ENCODE results near the gene GAA.
A peak's percentile ranks its signal among the peaks of the same experiment; 100 is the strongest.

The GAA gene

DNA sequence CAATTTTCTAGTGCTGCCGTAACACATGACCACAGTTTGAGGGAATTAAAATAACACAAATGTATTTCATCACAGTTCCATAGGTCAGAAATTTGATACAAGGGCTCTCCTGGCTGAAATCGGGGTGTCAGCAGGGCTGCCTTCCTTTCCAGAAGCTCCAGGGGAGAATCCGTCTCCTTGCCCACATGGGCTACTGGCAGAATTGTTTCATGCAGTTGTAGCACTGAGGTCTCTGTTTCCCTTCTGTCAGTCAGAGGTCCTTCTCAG is 25.0 kb downstream of the GAA start:
- H3K4me1 ChIP-seq (ENCODE audit: control insufficient read depth in 2 of 2, insufficient read depth in 2 of 2, low read length in 2 of 2): no peaks in the 10 kb centered on the region
- H3K4me3 ChIP-seq (ENCODE audit: low read length in 2 of 2): no peak overlapping the region
- no peaks in the 10 kb centered on the region for H3K9me3 ChIP-seq (ENCODE audit: control insufficient read depth in 2 of 2, low read length in 2 of 2)
- peaks cover 0 to 3% of the 10 kb centered on the region in 2 donors for H3K27me3 ChIP-seq (ENCODE audit: control insufficient read depth in 2 of 2, insufficient read depth in 2 of 2, low read length in 2 of 2)
- no peak overlapping the region for H3K9ac ChIP-seq (ENCODE audit: low read depth in 1 of 2, low read length in 2 of 2)
- H3K27ac ChIP-seq (ENCODE audit: low read depth in 2 of 2, low read length in 2 of 2): no peak overlapping the region
- no peaks in the 10 kb centered on the region for H3K36me3 ChIP-seq (ENCODE audit: control insufficient read depth in 2 of 2, insufficient read depth in 2 of 2, low read length in 2 of 2)

DNA sequence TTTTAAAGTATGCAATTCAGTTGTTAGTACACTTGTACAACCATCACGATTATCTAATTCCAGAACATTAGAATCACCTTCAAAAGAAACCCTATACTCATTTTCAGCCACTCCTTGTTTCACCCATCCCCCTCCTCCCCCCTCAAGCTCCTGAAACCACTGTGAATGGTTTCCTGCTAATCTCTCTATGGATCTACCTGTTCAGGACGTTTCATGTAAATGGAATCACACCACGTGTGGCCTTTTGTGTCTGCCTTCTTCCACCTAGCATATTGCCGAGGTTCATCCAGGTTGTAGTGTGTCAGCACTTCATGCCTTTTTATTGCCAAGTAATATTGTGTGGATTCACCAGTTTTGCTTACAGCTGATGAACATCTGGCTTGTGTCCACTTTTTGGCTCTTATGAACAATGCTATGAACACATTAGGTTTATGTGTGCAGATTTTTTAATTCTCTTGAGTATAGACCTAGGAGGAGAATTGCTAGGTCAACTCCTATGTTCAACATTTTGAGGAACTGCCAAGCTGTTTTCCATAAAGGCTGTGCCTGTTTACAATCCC is 27.7 kb downstream of the GAA start:
- Histone ChIP-seq H3K27ac (ENCODE audit: low read depth in 2 of 2, low read length in 2 of 2) (no peak overlapping the region), H3K27me3 (ENCODE audit: control insufficient read depth in 2 of 2, insufficient read depth in 2 of 2, low read length in 2 of 2) (peaks cover 0 to 3% of the 10 kb centered on the region in 2 donors), H3K4me3 (ENCODE audit: low read length in 2 of 2) (no peak overlapping the region), H3K9me3 (ENCODE audit: control insufficient read depth in 2 of 2, low read length in 2 of 2) (no peaks in the 10 kb centered on the region), H3K4me1 (ENCODE audit: control insufficient read depth in 2 of 2, insufficient read depth in 2 of 2, low read length in 2 of 2) (no peaks in the 10 kb centered on the region), H3K36me3 (ENCODE audit: control insufficient read depth in 2 of 2, insufficient read depth in 2 of 2, low read length in 2 of 2) (peaks cover 7 to 9% of the 10 kb centered on the region in 2 donors), H3K9ac (ENCODE audit: low read depth in 1 of 2, low read length in 2 of 2) (no peak overlapping the region)

DNA sequence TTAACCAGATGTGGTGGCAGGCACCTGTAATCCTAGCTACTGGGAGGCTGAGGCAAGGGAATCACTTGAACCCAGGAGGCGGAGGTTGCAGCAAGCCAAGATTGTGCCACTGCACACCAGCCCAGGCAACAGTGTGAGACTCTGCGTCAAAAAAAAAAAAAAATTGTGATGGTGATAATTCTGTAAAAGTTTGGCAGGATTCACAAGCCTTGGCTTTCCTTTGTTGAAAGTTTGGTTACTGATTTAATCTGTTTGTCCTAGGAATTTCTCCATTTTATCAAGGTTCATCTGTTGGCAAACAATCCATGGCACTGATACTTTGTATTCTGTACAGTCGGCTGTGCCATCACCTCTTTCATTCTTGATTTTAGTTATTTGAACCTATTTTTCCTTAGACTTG is 29.6 kb downstream of the GAA start:
- Histone ChIP-seq H3K9ac (ENCODE audit: low read depth in 1 of 2, low read length in 2 of 2) (no peak overlapping the region), H3K4me3 (ENCODE audit: low read length in 2 of 2) (no peak overlapping the region), H3K9me3 (ENCODE audit: control insufficient read depth in 2 of 2, low read length in 2 of 2) (no peaks in the 10 kb centered on the region), H3K27ac (ENCODE audit: low read depth in 2 of 2, low read length in 2 of 2) (no peak overlapping the region), H3K27me3 (ENCODE audit: control insufficient read depth in 2 of 2, insufficient read depth in 2 of 2, low read length in 2 of 2) (no peaks in the 10 kb centered on the region), H3K36me3 (ENCODE audit: control insufficient read depth in 2 of 2, insufficient read depth in 2 of 2, low read length in 2 of 2) (peaks cover 23 to 26% of the 10 kb centered on the region in 2 donors), H3K4me1 (ENCODE audit: control insufficient read depth in 2 of 2, insufficient read depth in 2 of 2, low read length in 2 of 2) (no peaks in the 10 kb centered on the region)

DNA sequence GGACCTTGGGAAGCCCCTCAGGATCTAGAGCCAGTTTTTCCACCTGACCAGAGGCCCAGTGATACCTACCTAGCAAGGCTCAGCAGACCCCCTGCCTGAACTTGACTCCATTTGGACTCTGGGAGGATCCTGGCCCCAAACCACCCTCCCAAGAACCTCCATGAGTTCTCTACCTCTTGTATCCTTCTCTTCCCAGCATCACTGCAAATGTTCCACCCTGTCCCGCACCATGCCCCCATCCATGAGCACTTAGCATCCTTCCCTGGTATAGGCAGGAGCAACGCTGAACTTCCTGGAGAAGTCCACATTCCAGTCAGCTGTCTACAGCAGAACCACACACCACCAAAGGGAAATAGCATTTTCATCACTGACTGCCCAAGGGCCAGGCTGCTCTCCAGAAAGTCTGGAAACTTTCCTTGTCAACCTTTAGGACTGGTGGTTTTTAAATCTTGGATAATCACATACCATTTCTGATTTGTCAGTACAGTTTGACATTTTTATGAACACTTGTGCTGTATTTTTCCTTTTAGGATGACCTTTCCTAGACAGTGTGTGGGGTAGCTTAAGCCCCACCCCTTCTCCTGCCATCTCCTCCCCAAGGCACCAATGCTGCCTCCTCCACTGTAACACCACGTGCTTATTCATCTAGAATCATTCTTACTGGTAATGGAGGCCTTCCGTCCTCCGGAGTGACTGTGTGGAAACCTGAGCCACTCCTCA is 31.7 kb downstream of the GAA start:
- Histone ChIP-seq H3K27ac (ENCODE audit: low read depth in 2 of 2, low read length in 2 of 2) (no peak overlapping the region), H3K27me3 (ENCODE audit: control insufficient read depth in 2 of 2, insufficient read depth in 2 of 2, low read length in 2 of 2) (no peaks in the 10 kb centered on the region), H3K9me3 (ENCODE audit: control insufficient read depth in 2 of 2, low read length in 2 of 2) (no peaks in the 10 kb centered on the region), H3K9ac (ENCODE audit: low read depth in 1 of 2, low read length in 2 of 2) (no peak overlapping the region), H3K36me3 (ENCODE audit: control insufficient read depth in 2 of 2, insufficient read depth in 2 of 2, low read length in 2 of 2) (peaks cover 42 to 47% of the 10 kb centered on the region in 2 donors), H3K4me1 (ENCODE audit: control insufficient read depth in 2 of 2, insufficient read depth in 2 of 2, low read length in 2 of 2) (no peaks in the 10 kb centered on the region), H3K4me3 (ENCODE audit: low read length in 2 of 2) (no peak overlapping the region)

DNA sequence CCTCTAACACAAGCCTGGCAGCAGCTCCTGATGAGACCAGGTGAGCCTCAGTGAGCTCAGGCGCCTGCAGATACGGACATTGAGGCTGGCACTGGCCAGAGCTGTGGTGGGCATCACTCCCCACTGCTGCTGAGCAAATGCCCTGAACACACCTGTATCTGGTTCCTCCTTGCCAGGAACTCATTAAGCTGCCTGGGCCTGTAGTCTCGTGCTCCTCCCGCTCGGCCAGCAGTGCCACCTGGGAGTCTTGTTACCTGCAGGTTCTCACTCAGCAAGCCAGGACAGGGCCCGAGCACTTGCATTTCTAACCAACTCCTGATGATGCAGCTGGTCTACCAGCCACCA is 32.2 kb downstream of the GAA start:
- Histone ChIP-seq H3K27me3 (ENCODE audit: control insufficient read depth in 2 of 2, insufficient read depth in 2 of 2, low read length in 2 of 2) (no peaks in the 10 kb centered on the region), H3K36me3 (ENCODE audit: control insufficient read depth in 2 of 2, insufficient read depth in 2 of 2, low read length in 2 of 2) (peaks cover 47 to 52% of the 10 kb centered on the region in 2 donors), H3K27ac (ENCODE audit: low read depth in 2 of 2, low read length in 2 of 2) (no peak overlapping the region)

DNA sequence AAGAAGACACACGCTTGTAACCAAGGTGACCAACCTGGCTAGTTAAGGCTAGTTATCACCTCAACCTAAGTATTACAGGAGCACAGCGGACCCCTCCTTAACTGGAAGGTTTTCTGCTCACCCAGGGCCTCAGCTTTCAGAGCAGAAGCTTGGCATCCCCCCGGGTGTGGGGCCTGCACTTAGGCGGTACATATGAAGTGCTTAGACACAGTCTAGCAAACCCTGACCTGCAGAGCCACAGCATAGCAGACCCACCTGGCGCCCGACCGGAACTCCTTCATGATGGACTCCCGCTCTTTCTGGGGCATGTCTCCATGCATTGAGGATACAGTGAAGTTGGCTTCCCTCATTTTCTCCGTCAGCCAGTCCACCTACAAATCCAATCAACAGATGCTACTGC is 35.8 kb downstream of the GAA start:
- no peak overlapping the region for H3K27ac ChIP-seq (ENCODE audit: low read depth in 2 of 2, low read length in 2 of 2)

More for the DNA sequence above, 32.2 kb downstream of the GAA start:
- H3K9ac ChIP-seq (ENCODE audit: low read depth in 1 of 2, low read length in 2 of 2): no peak overlapping the region
- no peak overlapping the region for H3K4me3 ChIP-seq (ENCODE audit: low read length in 2 of 2)
- H3K9me3 ChIP-seq (ENCODE audit: control insufficient read depth in 2 of 2, low read length in 2 of 2): no peaks in the 10 kb centered on the region
- H3K4me1 ChIP-seq (ENCODE audit: control insufficient read depth in 2 of 2, insufficient read depth in 2 of 2, low read length in 2 of 2): no peaks in the 10 kb centered on the region

DNA sequence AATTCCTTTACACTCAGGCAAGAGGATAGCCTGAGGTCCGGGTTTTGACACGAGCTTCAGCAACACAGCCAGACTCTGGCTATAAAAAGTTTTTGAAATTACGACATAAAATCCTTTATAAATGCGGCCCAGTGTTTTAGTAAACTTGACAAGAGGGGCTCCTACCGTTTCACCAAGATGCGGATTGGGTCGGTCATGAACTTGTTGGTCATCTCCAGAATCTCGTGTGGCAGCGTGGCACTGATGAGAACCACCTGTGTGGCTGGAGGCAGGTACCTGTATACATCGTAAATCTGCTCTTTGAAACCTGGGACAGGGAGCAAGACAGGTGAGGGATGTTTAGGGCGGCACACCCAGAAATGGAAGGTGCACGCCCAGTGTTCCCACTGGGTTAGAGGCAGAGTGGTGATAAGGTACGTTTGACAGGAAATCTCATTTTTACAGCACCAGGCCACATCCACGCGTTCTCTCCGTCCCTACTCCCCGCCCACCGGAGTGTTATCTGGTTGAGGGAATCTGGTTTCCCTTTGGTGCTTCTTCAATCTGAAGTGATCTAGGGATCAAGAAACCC is 37.6 kb downstream of the GAA start:
- peak overlapping the region; percentile 6 to 38 for H3K27ac ChIP-seq (ENCODE audit: low read depth in 2 of 2, low read length in 2 of 2)
- peaks cover 75 to 84% of the 10 kb centered on the region in 2 donors for H3K36me3 ChIP-seq (ENCODE audit: control insufficient read depth in 2 of 2, insufficient read depth in 2 of 2, low read length in 2 of 2)
- no peak overlapping the region for H3K4me3 ChIP-seq (ENCODE audit: low read length in 2 of 2)
- no peaks in the 10 kb centered on the region for H3K27me3 ChIP-seq (ENCODE audit: control insufficient read depth in 2 of 2, insufficient read depth in 2 of 2, low read length in 2 of 2)
- peaks cover 4 to 5% of the 10 kb centered on the region in 2 donors for H3K4me1 ChIP-seq (ENCODE audit: control insufficient read depth in 2 of 2, insufficient read depth in 2 of 2, low read length in 2 of 2)
- no peaks in the 10 kb centered on the region for H3K9me3 ChIP-seq (ENCODE audit: control insufficient read depth in 2 of 2, low read length in 2 of 2)
- no peak overlapping the region for H3K9ac ChIP-seq (ENCODE audit: low read depth in 1 of 2, low read length in 2 of 2)

More for the DNA sequence above, 35.8 kb downstream of the GAA start:
- H3K4me1 ChIP-seq (ENCODE audit: control insufficient read depth in 2 of 2, insufficient read depth in 2 of 2, low read length in 2 of 2): peaks cover 4 to 5% of the 10 kb centered on the region in 2 donors
- H3K9me3 ChIP-seq (ENCODE audit: control insufficient read depth in 2 of 2, low read length in 2 of 2): no peaks in the 10 kb centered on the region
- H3K36me3 ChIP-seq (ENCODE audit: control insufficient read depth in 2 of 2, insufficient read depth in 2 of 2, low read length in 2 of 2): peaks cover 72 to 82% of the 10 kb centered on the region in 2 donors
- H3K4me3 ChIP-seq (ENCODE audit: low read length in 2 of 2): no peak overlapping the region
- no peak overlapping the region for H3K9ac ChIP-seq (ENCODE audit: low read depth in 1 of 2, low read length in 2 of 2)
- no peaks in the 10 kb centered on the region for H3K27me3 ChIP-seq (ENCODE audit: control insufficient read depth in 2 of 2, insufficient read depth in 2 of 2, low read length in 2 of 2)

DNA sequence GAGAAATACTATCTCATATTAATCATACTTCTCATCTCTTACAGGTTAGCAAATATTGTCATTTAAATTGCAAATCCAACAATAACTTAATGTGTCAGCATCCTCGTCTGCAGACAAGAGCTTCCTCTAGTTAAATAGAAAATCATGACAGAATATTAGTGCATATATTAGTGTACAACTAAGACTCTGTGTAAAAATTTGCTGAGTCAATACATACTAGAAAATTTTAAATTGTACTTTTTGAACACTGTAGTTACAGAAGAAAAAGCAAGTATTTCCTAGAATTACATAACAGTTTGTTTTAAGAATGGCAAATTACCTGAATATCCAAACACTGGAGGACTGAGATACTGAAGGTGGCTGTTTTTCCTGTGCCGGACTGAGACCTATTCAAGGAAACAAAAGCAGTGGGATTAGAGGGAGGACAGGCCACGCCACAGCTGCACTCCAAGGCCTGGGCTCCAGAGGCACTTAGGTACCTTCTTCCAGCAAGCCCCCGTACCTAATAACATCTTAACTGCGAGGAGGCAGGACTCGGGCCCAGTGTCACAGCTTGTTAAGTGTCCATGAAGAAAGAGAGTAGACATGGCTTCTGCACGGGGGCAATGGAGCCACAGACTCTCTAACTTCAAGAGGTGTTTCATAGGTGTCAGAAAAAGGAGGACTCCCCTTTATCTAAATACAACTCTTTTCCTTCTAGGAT is 40.2 kb downstream of the GAA start:
- no peak overlapping the region for H3K9ac ChIP-seq (ENCODE audit: low read depth in 1 of 2, low read length in 2 of 2)
- peaks cover 13 to 18% of the 10 kb centered on the region in 2 donors for H3K4me1 ChIP-seq (ENCODE audit: control insufficient read depth in 2 of 2, insufficient read depth in 2 of 2, low read length in 2 of 2)
- no peaks in the 10 kb centered on the region for H3K27me3 ChIP-seq (ENCODE audit: control insufficient read depth in 2 of 2, insufficient read depth in 2 of 2, low read length in 2 of 2)
- H3K27ac ChIP-seq (ENCODE audit: low read depth in 2 of 2, low read length in 2 of 2): no peak overlapping the region
- H3K36me3 ChIP-seq (ENCODE audit: control insufficient read depth in 2 of 2, insufficient read depth in 2 of 2, low read length in 2 of 2): peaks cover 56 to 64% of the 10 kb centered on the region in 2 donors
- H3K4me3 ChIP-seq (ENCODE audit: low read length in 2 of 2): no peak overlapping the region
- H3K9me3 ChIP-seq (ENCODE audit: control insufficient read depth in 2 of 2, low read length in 2 of 2): no peaks in the 10 kb centered on the region

DNA sequence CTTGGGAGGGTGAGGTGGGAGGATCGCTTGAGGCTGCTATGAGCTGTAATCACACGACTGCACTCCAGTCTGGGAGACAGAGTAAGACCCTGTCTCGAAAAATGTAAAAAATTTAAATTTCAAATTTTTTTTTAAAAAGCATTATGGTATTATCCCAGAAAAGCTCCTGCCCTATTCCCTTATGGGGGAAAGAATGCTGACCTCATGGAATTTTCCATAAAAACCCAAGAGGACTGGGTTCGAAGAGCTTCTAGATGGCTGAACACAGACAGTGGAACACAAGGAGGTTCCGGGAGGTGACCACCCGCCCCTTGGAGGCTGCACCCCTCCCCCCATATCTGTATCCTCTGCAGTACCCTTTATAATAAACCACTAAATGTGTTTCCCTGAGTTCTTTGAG is 41.5 kb downstream of the GAA start:
- no peaks in the 10 kb centered on the region for H3K27me3 ChIP-seq (ENCODE audit: control insufficient read depth in 2 of 2, insufficient read depth in 2 of 2, low read length in 2 of 2)
- no peak overlapping the region for H3K9ac ChIP-seq (ENCODE audit: low read depth in 1 of 2, low read length in 2 of 2)
- H3K27ac ChIP-seq (ENCODE audit: low read depth in 2 of 2, low read length in 2 of 2): no peak overlapping the region
- H3K4me3 ChIP-seq (ENCODE audit: low read length in 2 of 2): no peak overlapping the region
- H3K4me1 ChIP-seq (ENCODE audit: control insufficient read depth in 2 of 2, insufficient read depth in 2 of 2, low read length in 2 of 2): peaks cover 15 to 20% of the 10 kb centered on the region in 2 donors
- peaks cover 43 to 51% of the 10 kb centered on the region in 2 donors for H3K36me3 ChIP-seq (ENCODE audit: control insufficient read depth in 2 of 2, insufficient read depth in 2 of 2, low read length in 2 of 2)
- H3K9me3 ChIP-seq (ENCODE audit: control insufficient read depth in 2 of 2, low read length in 2 of 2): no peaks in the 10 kb centered on the region

Data from mucosa of rectum (tissue), 2 donors.